Right lobe of liver (tissue), 6 donors: ENCODE measurements around the gene ISM2. TPM values are rescaled to one million over a fixed set of nuclear protein-coding genes. Genes with fewer than 3 reads are reported as not detected.

ENCODE experiments used
- ATAC-seq, 4 donors: fragments of 200-7000 bp; cut with Tn5 transposase; one replicate each; pipeline ENCODE4 v1.9.1; 2020; ENCODE audit warnings: mild to moderate bottlenecking in 4 of 4, moderate library complexity in 4 of 4
- DNase-seq, 3 donors: peaks; one replicate each; pipeline ENCODE4 v3.0.0-alpha.2; 2020
- H3K27ac ChIP-seq, 3 donors: fragments of 200-600 bp; one replicate each; pipeline ENCODE4 v1.8.0; 2022
- H3K27me3 ChIP-seq, 2 donors: fragments of 200-600 bp; one replicate each; pipeline ENCODE4 v1.8.0; 2022
- H3K36me3 ChIP-seq, 4 donors: fragments of 200-600 bp; sonication (generic) in 1 of 4; one replicate each; pipeline versions ENCODE4 v1.5.1 to v1.8.0; 2017 to 2022; ENCODE audit warnings: control low read depth in 1 of 4
- H3K4me1 ChIP-seq, 4 donors: fragments of 200-600 bp; sonication (generic) in 1 of 4; one replicate each; pipeline versions ENCODE4 v1.5.1 to v1.8.0; 2017 to 2022; ENCODE audit warnings: control low read depth in 1 of 4
- H3K4me3 ChIP-seq, 3 donors: fragments of 200-600 bp; one replicate each; pipeline ENCODE4 v1.8.0; 2022
- H3K9me3 ChIP-seq, 4 donors: fragments of 200-600 bp; sonication (generic) in 1 of 4; one replicate each; pipeline versions ENCODE4 v1.5.1 to v1.8.0; 2017 to 2022; ENCODE audit warnings: control low read depth in 1 of 4
- POLR2A ChIP-seq: fragments of 450-650 bp; IDR thresholded peaks from one replicate; pipeline ENCODE4 v1.6.1; 2017; ENCODE audit warnings: antibody characterized with exemption, mild to moderate bottlenecking
- WGBS: methylation state at CpG from one replicate; pipeline ENCODE4 v1.1.6; 2018; ENCODE audit warnings: low coverage, low lambda C conversion rate; ENCODE audit not compliant: insufficient coverage; ENCODE audit errors: missing lambda C conversion rate; 5-methylcytosine and 5-hydroxymethylcytosine counted together
- intact Hi-C, 2 donors: fragments of 100-400 bp; cut with DNase I; formaldehyde crosslinking; loops; one replicate each; pipeline versions ENCODE4 v1.11.2 to v1.14.1; 2022
- total RNA-seq, 6 experiments: library from RNA; depleted of rRNA in 2 of 6; stranded (reverse); fragments of >200 nt in 2 of 6; fragmentation: NEBNext Ultra II Directional in 3 of 6; extraction: Animal tissue kit (Norgen Biotek cat#: 25700) in 3 of 6; gene quantifications; one replicate each; pipeline versions ENCODE4 v1.1.0 to v1.2.4, GENCODE V29; 2016 to 2023
- TF ChIP-seq, protein P1 (sequence below), 4 donors: fragments of 200-600 bp in 3 of 4; fragments of 450-650 bp in 1 of 4; IDR thresholded peaks; one replicate each; pipeline versions ENCODE4 v1.5.1 to v1.8.0; 2016 to 2022; ENCODE audit warnings: antibody characterized with exemption in 4 of 4, mild to moderate bottlenecking in 2 of 4
- donor health status: DM: no; HTN: yes; CAD: no.
- donor health status: DM: no; HTN: no; CAD: no.
- donor health status: DM: no; HTN: no; CAD: no.
- donor health status: DM: no; HTN: yes; CAD: no.
- donor health status: DM: no; HTN: yes; CAD: no.

The ISM2 gene
- total RNA-seq, 6 experiments from 2014 or later: 0.37 TPM; not detected in 5

- ATAC-seq (no peak), DNase-seq (no peak)
- Histone ChIP-seq H3K9me3 (no peaks in the 10 kb centered on the region), H3K4me3 (no peak overlapping the region), H3K27ac (no peak overlapping the region), H3K27me3 (no peaks in the 10 kb centered on the region), H3K36me3 (peaks cover 0 to 72% (median 27%) of the 10 kb centered on the region in 4 donors), H3K4me1 (no peaks in the 10 kb centered on the region)
- intact Hi-C loops: no loop called here
- TF ChIP-seq POLR2A: no peak
- TF ChIP-seq, protein P1, sequence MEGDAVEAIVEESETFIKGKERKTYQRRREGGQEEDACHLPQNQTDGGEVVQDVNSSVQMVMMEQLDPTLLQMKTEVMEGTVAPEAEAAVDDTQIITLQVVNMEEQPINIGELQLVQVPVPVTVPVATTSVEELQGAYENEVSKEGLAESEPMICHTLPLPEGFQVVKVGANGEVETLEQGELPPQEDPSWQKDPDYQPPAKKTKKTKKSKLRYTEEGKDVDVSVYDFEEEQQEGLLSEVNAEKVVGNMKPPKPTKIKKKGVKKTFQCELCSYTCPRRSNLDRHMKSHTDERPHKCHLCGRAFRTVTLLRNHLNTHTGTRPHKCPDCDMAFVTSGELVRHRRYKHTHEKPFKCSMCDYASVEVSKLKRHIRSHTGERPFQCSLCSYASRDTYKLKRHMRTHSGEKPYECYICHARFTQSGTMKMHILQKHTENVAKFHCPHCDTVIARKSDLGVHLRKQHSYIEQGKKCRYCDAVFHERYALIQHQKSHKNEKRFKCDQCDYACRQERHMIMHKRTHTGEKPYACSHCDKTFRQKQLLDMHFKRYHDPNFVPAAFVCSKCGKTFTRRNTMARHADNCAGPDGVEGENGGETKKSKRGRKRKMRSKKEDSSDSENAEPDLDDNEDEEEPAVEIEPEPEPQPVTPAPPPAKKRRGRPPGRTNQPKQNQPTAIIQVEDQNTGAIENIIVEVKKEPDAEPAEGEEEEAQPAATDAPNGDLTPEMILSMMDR (IDR thresholded peaks at IDR 0.05): no peak
- WGBS: 94% methylated on average over 2 of the region's 2 CpGs
Observed at GRCh38 chr14:77442196-77442595, 56.4 kb downstream of the ISM2 start.

GRCh38 chr14:77439861-77440260 lies 58.8 kb downstream of the ISM2 start:
- TF ChIP-seq POLR2A: no peak
- TF ChIP-seq, protein P1 (IDR thresholded peaks at IDR 0.05): no peak
- Histone ChIP-seq H3K4me3 (no peak overlapping the region), H3K27ac (no peak overlapping the region), H3K36me3 (peaks cover 0 to 73% (median 33%) of the 10 kb centered on the region in 4 donors), H3K27me3 (no peaks in the 10 kb centered on the region), H3K9me3 (no peaks in the 10 kb centered on the region), H3K4me1 (no peaks in the 10 kb centered on the region)
- DNase-seq (no peak), ATAC-seq (no peak)
- WGBS: 88% methylated on average over 4 of the region's 4 CpGs
- intact Hi-C loops: no loop called here

GRCh38 chr14:77438596-77438995 lies 60.0 kb downstream of the ISM2 start:
- Histone ChIP-seq H3K36me3 (peaks cover 0 to 74% (median 31%) of the 10 kb centered on the region in 4 donors), H3K4me3 (no peak overlapping the region), H3K27me3 (no peaks in the 10 kb centered on the region), H3K4me1 (no peaks in the 10 kb centered on the region), H3K9me3 (no peaks in the 10 kb centered on the region), H3K27ac (no peak overlapping the region)
- ATAC-seq (no peak), DNase-seq (no peak)
- 93% methylated on average over 1 of the region's 1 CpG for WGBS
- no peak for TF ChIP-seq POLR2A
- TF ChIP-seq, protein P1 (IDR thresholded peaks at IDR 0.05): no peak
- intact Hi-C loops: no loop called here

DNA sequence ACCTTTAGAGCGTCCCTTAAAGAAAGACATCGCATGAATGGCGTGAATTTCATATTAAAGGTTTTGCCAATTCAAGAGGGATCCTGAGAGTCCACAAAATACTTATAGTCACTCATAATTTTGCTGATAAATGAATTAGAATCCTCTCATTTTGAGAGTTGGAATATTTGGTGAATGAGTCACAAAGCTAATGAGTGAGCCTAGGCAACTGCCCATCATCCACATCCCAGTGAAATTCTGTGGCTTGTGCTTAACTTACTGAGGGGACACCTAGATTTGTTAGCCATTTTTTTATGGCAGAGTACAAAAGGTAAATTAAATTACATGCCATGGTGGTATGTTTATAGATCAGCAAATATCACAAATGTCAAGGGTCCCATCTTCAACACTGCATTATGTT lies 62.6 kb downstream of the ISM2 start:
- Histone ChIP-seq H3K4me1 (no peaks in the 10 kb centered on the region), H3K4me3 (no peak overlapping the region), H3K36me3 (peaks cover 0 to 74% (median 28%) of the 10 kb centered on the region in 4 donors), H3K27me3 (no peaks in the 10 kb centered on the region), H3K9me3 (no peaks in the 10 kb centered on the region), H3K27ac (no peak overlapping the region)
- TF ChIP-seq POLR2A: no peak
- TF ChIP-seq, protein P1 (IDR thresholded peaks at IDR 0.05): no peak
- DNase-seq (no peak), ATAC-seq (no peak)
- intact Hi-C loops: no loop called here
- 90% methylated on average over 3 of the region's 3 CpGs for WGBS

- H3K36me3 ChIP-seq: peaks cover 0 to 79% (median 32%) of the 10 kb centered on the region in 4 donors
- ATAC-seq: no peak
- intact Hi-C loops: no loop called here
- no peak overlapping the region for H3K27ac ChIP-seq
- no peaks in the 10 kb centered on the region for H3K4me1 ChIP-seq
- no peaks in the 10 kb centered on the region for H3K27me3 ChIP-seq
- H3K9me3 ChIP-seq: no peaks in the 10 kb centered on the region
- TF ChIP-seq POLR2A: no peak
- TF ChIP-seq, protein P1 (IDR thresholded peaks at IDR 0.05): no peak
- DNase-seq: no peak
- H3K4me3 ChIP-seq: no peak overlapping the region
- 100% methylated on average over 3 of the region's 3 CpGs for WGBS
Observed at GRCh38 chr14:77426396-77426795, 72.2 kb downstream of the ISM2 start.
